CD4-positive, alpha-beta T cell treated with Interleukin-17A for 4 hours (primary cell): ENCODE results near the gene OAS2.
A peak's percentile ranks its signal among the peaks of the same experiment; 100 is the strongest.
"Not testable (repeated sequence)": the region's sequence is repeated elsewhere in the genome, so short reads cannot be mapped to it uniquely, and the experiment has no call there.

Source experiments
- DNase-seq: peaks from one replicate; pipeline ENCODE4 v3.0.0-alpha.2; 2020; ENCODE audit warnings: mixed read lengths

OAS2 gene

DNA sequence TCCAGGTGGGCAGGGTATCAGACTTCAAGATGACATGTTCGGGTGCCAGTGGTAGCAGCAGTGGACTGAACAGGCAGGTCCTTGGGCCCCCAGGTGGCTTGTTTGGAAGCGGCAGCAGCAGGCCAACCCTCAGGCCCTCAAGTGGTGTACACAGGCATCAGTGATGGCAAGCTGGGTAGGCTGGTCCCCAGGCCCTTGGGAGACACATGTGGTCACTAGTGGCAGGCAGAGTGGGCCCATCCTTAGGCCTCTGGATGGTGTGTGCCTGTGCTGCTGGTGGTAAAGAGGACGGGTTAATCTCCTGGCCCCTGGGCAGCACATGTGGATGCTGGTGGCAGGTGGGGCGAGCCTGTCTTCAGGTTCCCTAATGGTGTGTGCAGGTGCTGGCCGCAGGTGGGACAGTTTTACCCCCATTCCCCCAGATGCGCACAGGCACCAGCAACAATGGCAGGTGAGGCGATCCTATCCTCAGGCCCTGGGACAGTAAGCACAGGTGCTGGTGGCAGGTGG is 8.0 kb downstream of the OAS2 start:
- DNase-seq, result no peak

GRCh38 chr12:112987561-112987960 is 9.2 kb downstream of the OAS2 start:
- DNase-seq, result no peak

DNA sequence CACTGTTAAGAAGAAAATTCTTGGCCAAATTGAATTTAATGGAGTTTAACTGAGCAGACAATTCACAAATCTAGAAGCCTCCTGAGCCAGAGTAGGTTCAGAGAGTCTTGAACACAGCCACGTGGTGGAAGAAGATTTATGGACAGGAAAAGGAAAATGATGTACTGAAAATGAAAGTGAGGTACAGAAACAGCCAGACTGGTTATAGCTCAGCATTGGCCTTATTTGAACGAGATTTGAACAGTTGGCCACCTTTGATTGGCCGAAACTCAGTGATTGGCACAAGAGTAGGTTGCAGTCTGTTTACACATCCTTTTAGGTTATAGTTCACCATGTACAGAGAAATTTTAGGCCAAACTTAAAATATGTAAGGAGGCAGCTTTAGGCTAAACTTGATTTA is 9.9 kb downstream of the OAS2 start:
- no peak for DNase-seq

- DNase-seq, result not testable (repeated sequence)
These were observed 10.6 kb downstream of the OAS2 start for GRCh38 chr12:112988823-112989385.

GRCh38 chr12:112989806-112990205 is 11.5 kb downstream of the OAS2 start:
- no peak for DNase-seq

DNA sequence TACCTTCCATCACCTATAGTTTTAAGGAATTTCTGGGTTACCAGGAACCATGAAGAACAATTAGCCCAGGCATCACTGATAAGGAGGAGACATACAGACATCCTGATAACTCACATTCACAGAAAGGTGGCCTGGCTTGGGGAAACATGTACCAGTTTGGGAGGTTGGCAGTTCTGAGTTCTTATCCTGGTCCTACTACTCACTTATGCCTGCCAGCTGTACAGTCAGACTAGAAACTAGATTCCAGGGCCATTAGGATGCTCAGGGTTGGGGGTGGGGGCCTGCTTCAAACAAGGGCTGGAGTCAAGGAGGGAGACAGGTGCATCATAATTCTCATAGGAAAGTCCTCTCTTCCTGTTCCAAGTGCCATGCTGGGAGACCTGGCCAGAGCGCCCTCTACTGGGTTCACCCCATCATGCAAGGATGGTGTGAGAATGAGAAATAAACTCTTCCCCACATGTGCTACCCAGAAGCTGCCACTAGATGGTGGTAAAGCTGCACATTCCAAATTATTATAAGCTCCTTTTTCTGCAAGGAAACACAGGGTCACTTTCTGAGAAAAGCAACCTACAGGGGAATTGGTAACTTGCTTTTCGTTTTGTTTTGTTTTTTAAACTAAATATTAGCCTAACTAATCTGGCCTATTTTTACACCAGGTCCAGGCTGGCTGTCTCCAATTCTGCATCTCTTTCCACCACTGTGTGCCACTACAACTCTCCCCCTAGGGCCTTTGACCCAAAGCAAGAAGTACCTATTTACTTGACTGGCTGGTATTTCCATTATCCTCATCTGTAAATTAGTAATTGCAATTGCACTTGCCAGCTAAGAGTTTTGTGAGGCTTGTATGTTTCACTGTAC is 14.5 kb downstream of the OAS2 start:
- peak; percentile 68 for DNase-seq

GRCh38 chr12:112995008-112995407 is 16.7 kb downstream of the OAS2 start:
- no peak for DNase-seq

DNA sequence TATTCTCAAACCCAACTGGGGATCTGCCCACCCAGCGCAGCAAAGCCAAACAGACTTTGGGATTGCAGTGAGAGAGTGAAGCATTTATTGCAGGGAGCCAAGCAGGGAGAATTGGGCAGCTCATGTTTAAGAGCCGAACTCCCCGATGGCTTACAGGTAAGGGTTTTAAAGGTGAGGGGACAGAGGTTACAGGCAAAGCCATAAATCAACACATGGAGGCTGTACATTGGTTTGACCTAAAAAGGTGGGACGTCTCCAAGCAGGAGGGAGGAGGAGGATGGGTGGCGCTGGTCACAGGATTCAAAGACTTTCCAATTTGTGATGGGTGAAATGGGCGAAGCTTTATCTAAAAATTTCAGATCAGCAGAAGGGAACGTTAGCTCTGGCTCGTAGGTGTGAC is 18.2 kb downstream of the OAS2 start:
- no peak for DNase-seq

- no peak for DNase-seq
These were observed 19.2 kb downstream of the OAS2 start for GRCh38 chr12:112997506-112997905.

GRCh38 chr12:112998987-112999767 is 20.9 kb downstream of the OAS2 start:
- DNase-seq, result no peak

GRCh38 chr12:113000433-113000832 is 22.1 kb downstream of the OAS2 start:
- no peak for DNase-seq

DNA sequence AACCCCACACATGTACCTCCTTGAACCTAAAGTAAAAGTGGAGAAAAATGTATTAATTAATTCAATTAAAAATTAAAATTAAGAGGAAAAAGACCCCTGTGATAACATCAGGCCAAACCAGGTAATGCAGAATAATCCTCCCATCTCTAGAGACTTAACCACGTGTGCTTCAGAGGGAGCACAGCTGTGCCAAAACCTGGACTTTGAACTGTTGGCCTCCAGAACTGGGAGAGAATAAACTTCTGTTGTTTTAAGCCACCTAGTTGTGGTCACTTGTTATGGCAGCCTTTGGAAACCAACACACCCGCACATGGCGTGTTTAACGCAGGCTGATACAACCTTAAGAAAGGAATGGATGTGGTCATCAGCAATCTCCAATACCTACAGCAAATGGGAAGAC is 23.8 kb downstream of the OAS2 start:
- DNase-seq, result no peak

DNA sequence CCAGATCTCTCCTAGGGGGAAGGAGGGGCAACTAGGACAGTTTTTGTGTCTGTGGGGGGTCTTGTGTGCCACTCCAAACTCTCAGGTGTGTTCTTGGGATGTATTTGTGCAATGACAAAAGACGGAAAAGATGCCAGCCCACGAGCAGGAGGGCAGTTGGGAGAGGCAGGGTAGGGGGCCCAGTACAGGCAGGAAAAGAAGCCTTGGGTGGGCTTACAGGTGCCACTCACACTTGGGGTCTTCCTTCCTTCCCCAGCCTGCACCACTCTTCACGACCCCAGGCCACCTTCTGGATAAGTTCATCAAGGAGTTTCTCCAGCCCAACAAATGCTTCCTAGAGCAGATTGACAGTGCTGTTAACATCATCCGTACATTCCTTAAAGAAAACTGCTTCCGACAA is 24.4 kb downstream of the OAS2 start:
- DNase-seq, result no peak

GRCh38 chr12:113003636-113004035 is 25.3 kb downstream of the OAS2 start:
- no peak for DNase-seq

GRCh38 chr12:113005762-113006161 is 27.4 kb downstream of the OAS2 start:
- no peak for DNase-seq

GRCh38 chr12:113006206-113006605 is 27.9 kb downstream of the OAS2 start:
- no peak for DNase-seq

DNA sequence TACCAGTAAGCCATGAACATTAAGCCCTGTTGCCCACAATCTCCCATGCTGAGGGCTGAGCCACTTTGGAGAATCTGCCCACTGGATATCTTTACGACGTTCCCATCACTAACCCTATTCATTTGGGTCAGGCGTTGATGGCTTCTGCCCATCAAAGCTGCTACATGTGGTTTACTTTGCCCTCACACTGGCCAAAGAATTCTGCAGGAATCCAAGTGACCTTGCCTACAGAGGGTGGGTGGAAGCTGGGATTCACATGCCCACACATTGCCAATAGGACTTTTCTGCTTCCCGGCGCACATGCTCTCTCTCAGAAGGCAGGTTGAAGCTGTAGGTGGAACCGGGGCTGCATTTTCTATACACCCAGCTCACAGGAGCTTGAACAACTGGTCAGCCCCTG is 28.3 kb downstream of the OAS2 start:
- DNase-seq, result no peak

- no peak for DNase-seq
These were observed 28.8 kb downstream of the OAS2 start for GRCh38 chr12:113007166-113007565.

DNA sequence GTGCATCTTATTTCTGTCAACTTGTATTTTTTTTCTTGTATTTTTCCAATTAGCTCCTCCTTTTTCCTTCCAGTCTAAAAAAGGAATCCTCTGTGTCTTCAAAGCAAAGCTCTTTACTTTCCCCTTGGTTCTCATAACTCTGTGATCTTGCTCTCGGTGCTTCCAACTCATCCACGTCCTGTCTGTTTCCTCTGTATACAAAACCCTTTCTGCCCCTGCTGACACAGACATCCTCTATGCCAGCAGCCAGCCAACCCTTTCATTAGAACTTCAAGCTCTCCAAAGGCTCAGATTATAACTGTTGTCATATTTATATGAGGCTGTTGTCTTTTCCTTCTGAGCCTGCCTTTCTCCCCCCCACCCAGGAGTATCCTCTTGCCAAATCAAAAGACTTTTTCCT is 32.4 kb downstream of the OAS2 start:
- no peak for DNase-seq

- DNase-seq, result no peak
These were observed 36.2 kb downstream of the OAS2 start for GRCh38 chr12:113014565-113014964.

DNA sequence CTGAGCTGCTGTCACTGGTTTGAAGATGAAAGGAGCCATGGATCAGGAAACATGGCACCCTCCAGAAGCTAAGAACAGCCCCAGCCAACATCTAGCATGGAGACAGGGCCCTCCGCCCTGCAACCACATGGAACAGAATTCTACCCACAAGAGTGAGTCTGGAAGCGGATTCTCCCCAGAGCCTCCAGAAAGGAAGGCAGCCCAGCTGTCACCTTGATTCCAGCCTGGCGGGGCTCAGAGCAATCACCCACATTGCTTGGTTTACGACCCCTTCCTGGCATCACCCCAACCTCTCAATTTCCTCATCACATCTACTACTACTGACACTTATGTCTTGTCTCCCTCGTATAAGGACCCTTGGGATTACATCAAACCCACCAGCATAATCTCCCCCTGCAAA is 38.5 kb downstream of the OAS2 start:
- DNase-seq, result no peak

- DNase-seq, result no peak
These were observed 40.7 kb downstream of the OAS2 start for GRCh38 chr12:113019025-113019424.

DNA sequence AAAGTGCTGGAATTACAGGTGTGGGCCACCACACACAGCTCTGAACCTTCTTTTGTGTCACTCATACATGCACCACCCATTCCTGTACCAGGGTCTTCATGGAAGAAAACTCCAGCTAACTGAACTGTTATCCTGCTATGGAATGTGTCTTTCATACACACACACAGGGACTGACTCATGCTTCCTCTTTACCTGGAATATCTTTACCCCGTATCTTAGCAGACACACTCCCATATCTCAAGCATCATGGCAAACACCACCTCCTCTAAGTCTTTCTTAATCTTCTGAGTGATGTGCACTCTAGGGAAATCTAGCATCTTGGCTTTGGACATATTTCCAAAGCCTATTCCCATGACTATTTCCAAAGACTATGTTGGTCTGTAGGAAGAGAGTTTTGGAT is 43.2 kb downstream of the OAS2 start:
- DNase-seq, result no peak
